SU-DHL-6 (cell line): ENCODE data around the gene PSMB8.

Experiments used
- H2AFZ ChIP-seq: fragments of 200-600 bp; sonication (generic); 2 replicates; pipeline ENCODE4 v1.6.1; 2014; ENCODE audit warnings: low read depth, mild to moderate bottlenecking, moderate library complexity, mixed read lengths, antibody characterized with exemption, low read length; ENCODE audit not compliant: severe bottlenecking
- H3F3A ChIP-seq: fragments of 200-600 bp; shearing (Covaris generic); 2 replicates; pipeline ENCODE4 v1.6.0; 2016; ENCODE audit warnings: antibody characterized with exemption, mild to moderate bottlenecking; ENCODE audit not compliant: insufficient read depth
- H3K27ac ChIP-seq: fragments of 200-600 bp; sonication (generic); 2 replicates; pipeline ENCODE4 v1.5.1; 2016; ENCODE audit warnings: low read depth, mild to moderate bottlenecking, low read length, moderate library complexity, mixed read lengths
- H3K27me3 ChIP-seq: fragments of 200-600 bp; sonication (generic), shearing (Covaris generic); 2 replicates; pipeline ENCODE4 v1.6.0; 2014; ENCODE audit warnings: mild to moderate bottlenecking, low read length
- H3K36me3 ChIP-seq: fragments of 200-600 bp; sonication (generic); 2 replicates; pipeline ENCODE4 v1.6.1; 2014; ENCODE audit warnings: mild to moderate bottlenecking, low read length, mixed read lengths
- H3K4me2 ChIP-seq: fragments of 300-600, 200-600 bp; shearing (Covaris generic), sonication (generic); 2 replicates; pipeline ENCODE4 v1.6.0; 2014; ENCODE audit warnings: low read length, low read depth, mild to moderate bottlenecking; ENCODE audit not compliant: poor library complexity, severe bottlenecking
- H3K4me3 ChIP-seq: fragments of 200-600 bp; sonication (generic); 2 replicates; pipeline ENCODE4 v1.5.1; 2014; ENCODE audit warnings: antibody characterized with exemption, low read length, mild to moderate bottlenecking, mixed read lengths; ENCODE audit not compliant: insufficient read depth, poor library complexity, severe bottlenecking
- H3K79me2 ChIP-seq: fragments of 200-600 bp; sonication (generic); 2 replicates; pipeline ENCODE4 v1.6.1; 2014; ENCODE audit warnings: mild to moderate bottlenecking, low read length, moderate library complexity; ENCODE audit not compliant: insufficient read depth
- H3K9ac ChIP-seq: fragments of 200-600 bp; sonication (generic); 2 replicates; pipeline ENCODE4 v1.7.0; 2014; ENCODE audit warnings: mild to moderate bottlenecking, low read length
- H3K9me2 ChIP-seq: fragments of 200-600 bp; sonication (generic); replicated peaks from 2 replicates; pipeline ENCODE4 v1.6.1; 2014; ENCODE audit warnings: low read length; ENCODE audit not compliant: insufficient read depth
- H3K9me3 ChIP-seq: fragments of 200-600 bp; sonication (generic); 2 replicates; pipeline ENCODE4 v1.6.1; 2014; ENCODE audit warnings: low read length, mixed read lengths; ENCODE audit not compliant: insufficient read depth
- H4K20me1 ChIP-seq: fragments of 200-600 bp; sonication (generic); 2 replicates; pipeline ENCODE4 v1.6.1; 2014; ENCODE audit warnings: low read depth, mild to moderate bottlenecking, antibody characterized with exemption, low read length, moderate library complexity, mixed read lengths
- CTCF ChIP-seq: fragments of 200-600 bp; sonication (generic); IDR thresholded peaks from one replicate; pipeline ENCODE4 v1.5.1; 2017; ENCODE audit warnings: antibody characterized with exemption, mild to moderate bottlenecking, low read length, moderate library complexity; ENCODE audit not compliant: insufficient read depth, poor library complexity, severe bottlenecking
- EZH2phosphoT487 ChIP-seq: fragments of 200-600 bp; sonication (generic), shearing (Covaris generic); conservative IDR thresholded peaks from 2 replicates; pipeline ENCODE4 v1.6.1; 2018; ENCODE audit warnings: mild to moderate bottlenecking, antibody characterized with exemption, low read length, moderate library complexity, mixed read lengths

The PSMB8 gene

GRCh38 chr6:32818867-32819266, 25.0 kb downstream of the PSMB8 start:
- Histone ChIP-seq H4K20me1 (no peaks in the 10 kb centered on the region), H3K9ac (no peak overlapping the region), H3K4me3 (no peak overlapping the region), H3F3A (peaks cover 40% of the 10 kb centered on the region), H3K27me3 (no peaks in the 10 kb centered on the region), H3K4me2 (peak overlapping the region; percentile 23), H3K79me2 (peaks cover 12% of the 10 kb centered on the region; the same call in 1 of the 2 replicates), H3K9me3 (no peaks in the 10 kb centered on the region), H3K27ac (peak overlapping the region; percentile 27), H3K9me2 (no peaks in the 10 kb centered on the region), H3K36me3 (peaks cover 8% of the 10 kb centered on the region; the same call in 1 of the 2 replicates), H2AFZ (no peak overlapping the region)
- no peak for TF ChIP-seq CTCF
- no peak for TF ChIP-seq EZH2phosphoT487

GRCh38 chr6:32816746-32817204, 27.1 kb downstream of the PSMB8 start, which contains the start of gene HLA-DOB:
TSS of gene HLA-DOB (minus strand) at chr6:32817002. CDS start at chr6:32816951, 51 bp downstream.
- TF ChIP-seq CTCF (no peak), EZH2phosphoT487 (no peak)
- Histone ChIP-seq H3K4me3 (peak within 1 kb of the TSS; percentile 57), H3K27ac (peak within 1 kb of the TSS; percentile 85), H3K4me2 (peak within 1 kb of the TSS; percentile 61), H3K9ac (peak within 1 kb of the TSS; percentile 61), H3K9me2 (no peaks in the 10 kb centered on the region), H3K27me3 (no peaks in the 10 kb centered on the region), H4K20me1 (no peaks in the 10 kb centered on the region), H3K9me3 (no peaks in the 10 kb centered on the region), H3K79me2 (peaks cover 12% of the 10 kb centered on the region; the same call in 1 of the 2 replicates), H3F3A (peaks cover 34% of the 10 kb centered on the region), H3K36me3 (peaks cover 11% of the 10 kb centered on the region; the same call in 1 of the 2 replicates), H2AFZ (peak within 1 kb of the TSS; percentile 49)

GRCh38 chr6:32815996-32816395, 27.9 kb downstream of the PSMB8 start:
- H3K36me3 ChIP-seq: peaks cover 11% of the 10 kb centered on the region; the same call in 1 of the 2 replicates
- TF ChIP-seq EZH2phosphoT487 (no peak), CTCF (no peak)
- peak overlapping the region; percentile 85 for H3K27ac ChIP-seq
- no peak overlapping the region for H2AFZ ChIP-seq
- H4K20me1 ChIP-seq: no peaks in the 10 kb centered on the region
- peaks cover 28% of the 10 kb centered on the region for H3F3A ChIP-seq
- H3K27me3 ChIP-seq: no peaks in the 10 kb centered on the region
- H3K9me3 ChIP-seq: no peaks in the 10 kb centered on the region
- peaks cover 12% of the 10 kb centered on the region; the same call in 1 of the 2 replicates for H3K79me2 ChIP-seq
- H3K9ac ChIP-seq: peak overlapping the region; percentile 61
- peak overlapping the region; percentile 57 for H3K4me3 ChIP-seq
- H3K9me2 ChIP-seq: no peaks in the 10 kb centered on the region
- H3K4me2 ChIP-seq: peak overlapping the region; percentile 61
